22Rv1 (cell line): ENCODE data around the gene PLXNB1.

Experiments
- CTCF ChIP-seq: fragments of 450-650 bp; IDR thresholded peaks from 2 replicates; pipeline ENCODE4 v1.5.1; 2017; ENCODE audit warnings: mild to moderate bottlenecking
- ZFX ChIP-seq: fragments of 450-650 bp; IDR thresholded peaks from 2 replicates; pipeline ENCODE4 v1.6.1; 2017; ENCODE audit warnings: antibody characterized with exemption, borderline replicate concordance

- TF ChIP-seq CTCF (no peak), ZFX (no peak)
These were observed 39.4 kb upstream of the PLXNB1 start for GRCh38 chr3:48469046-48469915.
